IMR-90 (cell line): ENCODE results near the gene HK3. TPM values are rescaled to one million over a fixed set of nuclear protein-coding genes. Genes with fewer than 3 reads are reported as not detected.

Source experiments
- ATAC-seq: fragments of 200-7000 bp; cut with Tn5 transposase; 2 replicates; pipeline ENCODE4 v1.9.1; 2020; ENCODE audit warnings: low read depth, mild to moderate bottlenecking, moderate library complexity
- BruUV-seq: library from RNA; stranded (reverse); fragments of 400-500 nt; replicated peaks from 2 replicates; lab custom pipeline; 2021; lab: Mats Ljungman, UMichigan
- CTCF ChIA-PET: fragments of 300-600 bp; formaldehyde crosslinking; extraction: SDS; loops from one replicate; lab custom pipeline; 2021; ENCODE audit warnings: antibody characterized with exemption; lab: Yijun Ruan, JAX
- POLR2A ChIA-PET: fragments of 300-600 bp; sonication (Branson Sonifier 250); formaldehyde crosslinking; loops from one replicate; lab custom pipeline; 2022; ENCODE audit warnings: antibody characterized with exemption; ENCODE audit not compliant: unreplicated experiment; lab: Charles Lee
- DNase-seq: peaks from one replicate; pipeline ENCODE4 v3.0.0; 2013
- H2AFZ ChIP-seq: replicated peaks from 2 replicates; pipeline ENCODE3; 2013; ENCODE audit warnings: low read length, mild to moderate bottlenecking; ENCODE audit not compliant: poor library complexity
- H2AK5ac ChIP-seq: 2 replicates; pipeline ENCODE4 v1.6.1; 2013; ENCODE audit warnings: low read depth, low read length, inconsistent platforms
- H2AK9ac ChIP-seq: replicated peaks from 2 replicates; pipeline ENCODE3; 2013; ENCODE audit warnings: mild to moderate bottlenecking, low read depth, low read length, moderate library complexity; ENCODE audit not compliant: poor library complexity
- H2BK120ac ChIP-seq: 2 replicates; pipeline ENCODE4 v1.6.1; 2013; ENCODE audit warnings: low read depth, low read length, inconsistent platforms
- H2BK15ac ChIP-seq: 3 replicates; pipeline ENCODE4 v1.6.1; 2013; ENCODE audit warnings: low read depth, low read length, inconsistent platforms
- H2BK20ac ChIP-seq: 2 replicates; pipeline ENCODE4 v1.6.1; 2013; ENCODE audit warnings: low read depth, mild to moderate bottlenecking, inconsistent platforms, low read length, moderate library complexity
- H2BK5ac ChIP-seq: 2 replicates; pipeline ENCODE4 v1.6.1; 2013; ENCODE audit warnings: mild to moderate bottlenecking, low read depth, low read length, inconsistent platforms; ENCODE audit not compliant: poor library complexity, severe bottlenecking
- H3K14ac ChIP-seq: replicated peaks from 2 replicates; pipeline ENCODE4 v1.6.1; 2013; ENCODE audit warnings: low read depth, low read length, inconsistent platforms
- H3K18ac ChIP-seq: 2 replicates; pipeline ENCODE4 v1.6.1; 2013; ENCODE audit warnings: low read depth, low read length, control low read depth
- H3K23ac ChIP-seq: 2 replicates; pipeline ENCODE4 v1.6.1; 2013; ENCODE audit warnings: low read depth, low read length, inconsistent platforms
- H3K27ac ChIP-seq: 2 replicates; pipeline ENCODE4 v1.5.1; 2013; ENCODE audit warnings: mild to moderate bottlenecking, control low read depth, low read length; ENCODE audit not compliant: insufficient read depth
- H3K27me3 ChIP-seq: 2 replicates; pipeline ENCODE4 v1.6.1; 2013; ENCODE audit warnings: low read length; ENCODE audit not compliant: control insufficient read depth, insufficient read depth
- H3K36me3 ChIP-seq: 2 replicates; pipeline ENCODE4 v1.6.1; 2013; ENCODE audit warnings: low read length, mixed read lengths; ENCODE audit not compliant: control insufficient read depth, insufficient read depth
- H3K4ac ChIP-seq: 2 replicates; pipeline ENCODE4 v1.6.1; 2013; ENCODE audit warnings: low read depth, low read length, inconsistent platforms
- H3K4me1 ChIP-seq: 2 replicates; pipeline ENCODE4 v1.6.1; 2013; ENCODE audit warnings: low read length, mixed read lengths; ENCODE audit not compliant: control insufficient read depth, insufficient read depth
- H3K4me2 ChIP-seq: 2 replicates; pipeline ENCODE4 v1.6.1; 2013; ENCODE audit warnings: low read depth, mild to moderate bottlenecking, control low read depth, low read length, moderate library complexity
- H3K4me3 ChIP-seq: 2 replicates; pipeline ENCODE4 v1.5.1; 2013; ENCODE audit warnings: low read depth, mild to moderate bottlenecking, control low read depth, low read length, moderate library complexity; ENCODE audit not compliant: insufficient read depth
- H3K56ac ChIP-seq: 2 replicates; pipeline ENCODE4 v1.6.1; 2013; ENCODE audit warnings: low read length, inconsistent platforms; ENCODE audit not compliant: insufficient read depth; ENCODE audit errors: extremely low read depth
- H3K79me1 ChIP-seq, 2 experiments: 2 replicates each; pipeline ENCODE4 v1.6.1; 2013; ENCODE audit warnings: low read length in 2 of 2, inconsistent platforms in 1 of 2, low read depth in 1 of 2
- H3K9ac ChIP-seq: 2 replicates; pipeline ENCODE4 v1.6.1; 2013; ENCODE audit warnings: low read depth, low read length, control low read depth
- H3K9me1 ChIP-seq: 2 replicates; pipeline ENCODE4 v1.6.1; 2013; ENCODE audit warnings: low read length, inconsistent platforms; ENCODE audit not compliant: insufficient read depth
- H3K9me3 ChIP-seq: 2 replicates; pipeline ENCODE4 v1.6.1; 2013; ENCODE audit warnings: low read length; ENCODE audit not compliant: control insufficient read depth, insufficient read depth
- H4K20me1 ChIP-seq: 2 replicates; pipeline ENCODE4 v1.6.1; 2013; ENCODE audit warnings: low read length, inconsistent platforms; ENCODE audit not compliant: insufficient read depth
- H4K5ac ChIP-seq: 2 replicates; pipeline ENCODE4 v1.6.1; 2013; ENCODE audit warnings: mild to moderate bottlenecking, low read depth, low read length, control low read depth
- H4K8ac ChIP-seq, 2 experiments: 2 replicates each; pipeline ENCODE4 v1.6.1; 2013; ENCODE audit warnings: low read depth in 2 of 2, low read length in 2 of 2, control low read depth in 1 of 2, inconsistent platforms in 1 of 2
- H4K91ac ChIP-seq: 2 replicates; pipeline ENCODE4 v1.6.1; 2013; ENCODE audit warnings: low read depth, low read length, inconsistent platforms; ENCODE audit not compliant: insufficient read depth
- BHLHE40 ChIP-seq: fragments of 150-350 bp; IDR thresholded peaks from 2 replicates; pipeline ENCODE4 v1.6.1; 2016; ENCODE audit warnings: mild to moderate bottlenecking, low read depth, low read length
- CEBPB ChIP-seq: IDR thresholded peaks from 2 replicates; pipeline ENCODE4 v1.6.1; 2012; ENCODE audit warnings: low read depth, low read length, improper control_type of control experiment
- CHD1 ChIP-seq: IDR thresholded peaks from 2 replicates; pipeline ENCODE4 v1.6.1; 2012; ENCODE audit warnings: low read depth, low read length, improper control_type of control experiment
- FOS ChIP-seq: fragments of 150-350 bp; IDR thresholded peaks from 2 replicates; pipeline ENCODE4 v1.6.1; 2016; ENCODE audit warnings: low read depth, low read length
- MAFK ChIP-seq: IDR thresholded peaks from 2 replicates; pipeline ENCODE4 v1.6.1; 2012; ENCODE audit warnings: low read depth, low read length, improper control_type of control experiment
- MAZ ChIP-seq: IDR thresholded peaks from 2 replicates; pipeline ENCODE4 v1.6.1; 2012; ENCODE audit warnings: low read depth, mild to moderate bottlenecking, low read length, improper control_type of control experiment, moderate library complexity, borderline replicate concordance
- MXI1 ChIP-seq: IDR thresholded peaks from 2 replicates; pipeline ENCODE4 v1.6.1; 2012; ENCODE audit warnings: low read depth, mild to moderate bottlenecking, low read length, moderate library complexity, borderline replicate concordance
- NFE2L2 ChIP-seq: fragments of 150-350 bp; IDR thresholded peaks from 2 replicates; pipeline ENCODE4 v1.6.1; 2016; ENCODE audit warnings: low read depth, mild to moderate bottlenecking, low read length
- POLR2A ChIP-seq: IDR thresholded peaks from 2 replicates; pipeline ENCODE4 v1.6.1; 2012; ENCODE audit warnings: mild to moderate bottlenecking, low read depth, low read length
- RAD21 ChIP-seq: IDR thresholded peaks from 2 replicates; pipeline ENCODE4 v1.6.1; 2012; ENCODE audit warnings: low read length, improper control_type of control experiment
- RCOR1 ChIP-seq: IDR thresholded peaks from 2 replicates; pipeline ENCODE4 v1.6.1; 2012; ENCODE audit warnings: mild to moderate bottlenecking, low read length, improper control_type of control experiment; ENCODE audit not compliant: insufficient replicate concordance
- RFX5 ChIP-seq: IDR thresholded peaks from 2 replicates; pipeline ENCODE4 v1.8.0; 2012; ENCODE audit warnings: low read depth, mild to moderate bottlenecking, low read length, moderate library complexity
- SMC3 ChIP-seq: fragments of 150-350 bp; IDR thresholded peaks from 2 replicates; pipeline ENCODE4 v1.6.1; 2016; ENCODE audit warnings: low read depth, mild to moderate bottlenecking, antibody characterized with exemption, low read length, moderate library complexity
- WGBS, 2 experiments: methylation state at CpG; one replicate each; pipeline versions ENCODE4 v1.1.5 to v1.1.7; 2013; ENCODE audit warnings: missing lambda C conversion rate in 2 of 2; ENCODE audit not compliant: insufficient read length in 1 of 2; ENCODE audit errors: extremely low coverage in 2 of 2; 5-methylcytosine and 5-hydroxymethylcytosine counted together
- dilution Hi-C: fragments of 300-500 bp; cut with HindIII; formaldehyde crosslinking; loops from one replicate; pipeline ENCODE4 v1.14.3; 2018; ENCODE audit warnings: low sequenced_read_pairs; ENCODE audit not compliant: unreplicated experiment
- in situ Hi-C: fragments of 300-500 bp; cut with MboI; formaldehyde crosslinking; loops from 3 replicates; pipeline ENCODE4 v1.14.3; 2019; ENCODE audit warnings: low sequenced_read_pairs, inconsistent platforms, mixed read lengths
- intact Hi-C: fragments of 100-400 bp; cut with micrococcal nuclease; formaldehyde crosslinking; loops from 2 replicates; pipeline ENCODE4 v1.10.0; 2022
- polyA plus RNA-seq, 3 experiments: library from polyadenylated mRNA; depleted of rRNA; stranded (reverse); fragments of >200 nt; gene quantifications; 2 replicates each; pipeline ENCODE4 v1.2.3, GENCODE V29; 2012; ENCODE audit warnings: low replicate concordance in 1 of 3
- total RNA-seq: library from RNA; depleted of rRNA; stranded (reverse); fragments of >200 nt; gene quantifications from 2 replicates; pipeline ENCODE4 v1.2.3, GENCODE V29; 2012
- TF ChIP-seq, protein P1 (sequence below): conservative IDR thresholded peaks from 2 replicates; pipeline ENCODE4 v1.5.1; 2012; ENCODE audit warnings: mild to moderate bottlenecking, low read depth, low read length, improper control_type of control experiment
- TF ChIP-seq, protein P2 (sequence below): fragments of 150-350 bp; IDR thresholded peaks from 2 replicates; pipeline ENCODE4 v1.6.1; 2016; ENCODE audit warnings: low read depth, mild to moderate bottlenecking, low read length, moderate library complexity, borderline replicate concordance
- TF ChIP-seq, protein P3 (sequence below): fragments of 150-350 bp; IDR thresholded peaks from 2 replicates; pipeline ENCODE4 v1.6.1; 2017; ENCODE audit warnings: mild to moderate bottlenecking, antibody characterized with exemption, low read length, low read depth

HK3 gene
- total and polyA plus RNA-seq, 2 of the 4 experiments (the other 2 are of a cell fraction): not detected

DNA sequence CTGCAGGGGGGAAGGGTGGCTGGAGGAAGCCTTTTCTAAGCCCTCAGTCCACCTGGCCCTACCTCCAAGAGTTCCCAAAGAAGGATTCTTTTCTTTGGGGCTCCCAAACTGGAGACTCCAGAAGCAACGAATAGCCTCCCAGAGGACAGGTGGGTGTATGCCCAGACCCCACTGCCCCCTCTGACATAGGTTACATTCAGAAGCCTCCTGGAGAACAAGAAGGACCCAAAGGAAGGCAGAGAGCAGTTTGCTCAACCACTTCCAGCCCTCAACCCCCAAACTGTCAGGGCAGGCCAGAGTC is 10.3 kb downstream of the HK3 start:
- Histone ChIP-seq H3K4me1 (no peaks in the 10 kb centered on the region), H3K9me3 (no peaks in the 10 kb centered on the region), H3K27me3 (peaks cover 55% of the 10 kb centered on the region), H4K91ac (no peak overlapping the region), H4K5ac (no peak overlapping the region), H3K4ac (no peak overlapping the region), H2AFZ (no peak overlapping the region), H4K20me1 (no peaks in the 10 kb centered on the region), H3K4me2 (no peak overlapping the region), H3K9ac (no peak overlapping the region), H3K56ac (no peak overlapping the region), H3K36me3 (no peaks in the 10 kb centered on the region), H2BK5ac (no peak overlapping the region), H3K18ac (no peak overlapping the region), H3K23ac (no peak overlapping the region), H3K79me1 (no peaks in the 10 kb centered on the region), H2AK5ac (no peak overlapping the region), H3K14ac (no peak overlapping the region), H4K8ac (no peak overlapping the region), H3K4me3 (no peak overlapping the region), H2AK9ac (no peak overlapping the region), H2BK15ac (no peak overlapping the region), H3K27ac (no peak overlapping the region), H3K9me1 (no peaks in the 10 kb centered on the region), H2BK20ac (no peak overlapping the region), H2BK120ac (no peak overlapping the region)
- in situ Hi-C loops (no loop called here), dilution Hi-C loops (no loop called here), intact Hi-C loops (no loop called here)
- no peak for TF ChIP-seq BHLHE40
- TF ChIP-seq, protein P1, sequence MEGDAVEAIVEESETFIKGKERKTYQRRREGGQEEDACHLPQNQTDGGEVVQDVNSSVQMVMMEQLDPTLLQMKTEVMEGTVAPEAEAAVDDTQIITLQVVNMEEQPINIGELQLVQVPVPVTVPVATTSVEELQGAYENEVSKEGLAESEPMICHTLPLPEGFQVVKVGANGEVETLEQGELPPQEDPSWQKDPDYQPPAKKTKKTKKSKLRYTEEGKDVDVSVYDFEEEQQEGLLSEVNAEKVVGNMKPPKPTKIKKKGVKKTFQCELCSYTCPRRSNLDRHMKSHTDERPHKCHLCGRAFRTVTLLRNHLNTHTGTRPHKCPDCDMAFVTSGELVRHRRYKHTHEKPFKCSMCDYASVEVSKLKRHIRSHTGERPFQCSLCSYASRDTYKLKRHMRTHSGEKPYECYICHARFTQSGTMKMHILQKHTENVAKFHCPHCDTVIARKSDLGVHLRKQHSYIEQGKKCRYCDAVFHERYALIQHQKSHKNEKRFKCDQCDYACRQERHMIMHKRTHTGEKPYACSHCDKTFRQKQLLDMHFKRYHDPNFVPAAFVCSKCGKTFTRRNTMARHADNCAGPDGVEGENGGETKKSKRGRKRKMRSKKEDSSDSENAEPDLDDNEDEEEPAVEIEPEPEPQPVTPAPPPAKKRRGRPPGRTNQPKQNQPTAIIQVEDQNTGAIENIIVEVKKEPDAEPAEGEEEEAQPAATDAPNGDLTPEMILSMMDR: no peak
- TF ChIP-seq CEBPB: no peak
- no peak for TF ChIP-seq FOS
- TF ChIP-seq MXI1: no peak
- TF ChIP-seq MAZ: no peak
- no peak for TF ChIP-seq MAFK
- no peak for TF ChIP-seq CHD1
- no peak for TF ChIP-seq NFE2L2
- TF ChIP-seq, protein P2, sequence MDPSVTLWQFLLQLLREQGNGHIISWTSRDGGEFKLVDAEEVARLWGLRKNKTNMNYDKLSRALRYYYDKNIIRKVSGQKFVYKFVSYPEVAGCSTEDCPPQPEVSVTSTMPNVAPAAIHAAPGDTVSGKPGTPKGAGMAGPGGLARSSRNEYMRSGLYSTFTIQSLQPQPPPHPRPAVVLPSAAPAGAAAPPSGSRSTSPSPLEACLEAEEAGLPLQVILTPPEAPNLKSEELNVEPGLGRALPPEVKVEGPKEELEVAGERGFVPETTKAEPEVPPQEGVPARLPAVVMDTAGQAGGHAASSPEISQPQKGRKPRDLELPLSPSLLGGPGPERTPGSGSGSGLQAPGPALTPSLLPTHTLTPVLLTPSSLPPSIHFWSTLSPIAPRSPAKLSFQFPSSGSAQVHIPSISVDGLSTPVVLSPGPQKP: no peak
- no peak for TF ChIP-seq RFX5
- no peak for TF ChIP-seq POLR2A
- TF ChIP-seq RAD21: no peak
- no peak for TF ChIP-seq SMC3
- TF ChIP-seq RCOR1: no peak
- TF ChIP-seq, protein P3, sequence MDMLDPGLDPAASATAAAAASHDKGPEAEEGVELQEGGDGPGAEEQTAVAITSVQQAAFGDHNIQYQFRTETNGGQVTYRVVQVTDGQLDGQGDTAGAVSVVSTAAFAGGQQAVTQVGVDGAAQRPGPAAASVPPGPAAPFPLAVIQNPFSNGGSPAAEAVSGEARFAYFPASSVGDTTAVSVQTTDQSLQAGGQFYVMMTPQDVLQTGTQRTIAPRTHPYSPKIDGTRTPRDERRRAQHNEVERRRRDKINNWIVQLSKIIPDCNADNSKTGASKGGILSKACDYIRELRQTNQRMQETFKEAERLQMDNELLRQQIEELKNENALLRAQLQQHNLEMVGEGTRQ: no peak
- ChIA-PET POLR2A (no interaction called here), CTCF (no interaction called here)
- no CpG with 5 or more reads among the region's 1 CpG for WGBS, 2 experiments
- no TSS peak for BruUV-seq
- DNase-seq (no peak), ATAC-seq (no peak)
